ENCODE results near the gene GHR.

GRCh38 chr5:42753099-42753498 is 329.9 kb downstream of the GHR start:
- TF ChIP-seq MAFK (IDR thresholded peaks at IDR 0.05; ENCODE audit: low read depth, low read length) (no peak), POLR2A (IDR thresholded peaks at IDR 0.05; ENCODE audit: control extremely low read depth in 1 of 2, low read depth in 2 of 2, low read length in 2 of 2) (no peak), CTCF (IDR thresholded peaks at IDR 0.05; ENCODE audit: control extremely low read depth in 1 of 3, insufficient read depth in 1 of 3, low read depth in 1 of 3, low read length in 3 of 3) (no peak), SP4 (IDR thresholded peaks at IDR 0.05; ENCODE audit: low read length) (no peak), SIRT6 (IDR thresholded peaks at IDR 0.05; ENCODE audit: low read length) (no peak), HDAC2 (IDR thresholded peaks at IDR 0.05; ENCODE audit: borderline replicate concordance in 1 of 2, low read depth in 2 of 2, low read length in 2 of 2) (no peak), YY1 (IDR thresholded peaks at IDR 0.05; ENCODE audit: low read depth, low read length) (no peak)

Measured in H1 (cell line).